22Rv1 (cell line): ENCODE data around the gene CHST6.

Source experiments
- ZFX ChIP-seq: fragments of 450-650 bp; IDR thresholded peaks from 2 replicates; pipeline ENCODE4 v1.6.1; 2017; ENCODE audit warnings: antibody characterized with exemption, borderline replicate concordance
- TF ChIP-seq, protein P1 (sequence below): fragments of 450-650 bp; IDR thresholded peaks from 2 replicates; pipeline ENCODE4 v1.5.1; 2017; ENCODE audit warnings: mild to moderate bottlenecking

DNA sequence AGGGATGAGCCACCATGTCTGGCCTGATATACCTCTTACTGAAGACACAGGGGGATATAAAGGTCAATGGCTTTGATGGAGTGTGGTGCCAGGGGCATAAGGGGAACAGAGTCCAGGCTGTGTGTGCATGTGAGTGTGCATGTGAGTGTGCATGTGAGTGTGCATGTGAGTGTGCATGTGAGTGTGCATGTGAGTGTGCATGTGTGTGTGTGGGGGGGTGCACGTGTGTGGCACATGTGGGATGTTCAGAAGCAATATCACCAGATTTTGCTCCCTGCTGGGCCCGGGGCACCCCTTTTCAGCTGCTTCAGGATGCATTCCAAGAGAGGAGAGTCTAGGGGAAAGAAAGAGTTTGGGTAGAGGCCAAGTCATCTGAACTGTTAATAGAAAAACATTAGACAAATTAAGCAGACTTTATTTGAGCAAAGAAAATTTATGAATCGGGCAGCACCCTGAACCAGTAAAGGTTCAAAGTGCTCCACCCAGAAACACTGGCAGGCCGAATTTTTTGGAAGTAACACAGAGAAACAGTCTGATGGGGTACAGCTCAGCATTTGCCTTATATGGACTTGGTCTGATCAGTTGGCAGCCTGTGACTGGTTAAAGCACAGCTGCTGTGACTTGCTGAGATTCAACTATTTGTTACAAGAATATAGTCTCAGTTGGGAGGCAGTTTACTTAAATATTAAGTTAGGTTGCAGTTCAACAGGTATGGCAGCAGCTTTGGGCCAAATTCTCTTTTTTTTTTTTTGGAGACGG, 31.0 kb upstream of the CHST6 start:
- TF ChIP-seq, protein P1, sequence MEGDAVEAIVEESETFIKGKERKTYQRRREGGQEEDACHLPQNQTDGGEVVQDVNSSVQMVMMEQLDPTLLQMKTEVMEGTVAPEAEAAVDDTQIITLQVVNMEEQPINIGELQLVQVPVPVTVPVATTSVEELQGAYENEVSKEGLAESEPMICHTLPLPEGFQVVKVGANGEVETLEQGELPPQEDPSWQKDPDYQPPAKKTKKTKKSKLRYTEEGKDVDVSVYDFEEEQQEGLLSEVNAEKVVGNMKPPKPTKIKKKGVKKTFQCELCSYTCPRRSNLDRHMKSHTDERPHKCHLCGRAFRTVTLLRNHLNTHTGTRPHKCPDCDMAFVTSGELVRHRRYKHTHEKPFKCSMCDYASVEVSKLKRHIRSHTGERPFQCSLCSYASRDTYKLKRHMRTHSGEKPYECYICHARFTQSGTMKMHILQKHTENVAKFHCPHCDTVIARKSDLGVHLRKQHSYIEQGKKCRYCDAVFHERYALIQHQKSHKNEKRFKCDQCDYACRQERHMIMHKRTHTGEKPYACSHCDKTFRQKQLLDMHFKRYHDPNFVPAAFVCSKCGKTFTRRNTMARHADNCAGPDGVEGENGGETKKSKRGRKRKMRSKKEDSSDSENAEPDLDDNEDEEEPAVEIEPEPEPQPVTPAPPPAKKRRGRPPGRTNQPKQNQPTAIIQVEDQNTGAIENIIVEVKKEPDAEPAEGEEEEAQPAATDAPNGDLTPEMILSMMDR: no peak
- TF ChIP-seq ZFX: no peak
